H1 (cell line): ENCODE measurements around the gene MORC3.

ENCODE experiments used
- BRCA1 ChIP-seq: IDR thresholded peaks from 2 replicates; pipeline ENCODE4 v1.6.1; 2012; ENCODE audit warnings: low read depth, low read length, improper control_type of control experiment
- CHD1 ChIP-seq: IDR thresholded peaks from 2 replicates; pipeline ENCODE4 v1.6.1; 2012; ENCODE audit warnings: low read depth, low read length, improper control_type of control experiment
- CHD2 ChIP-seq: IDR thresholded peaks from 2 replicates; pipeline ENCODE4 v1.6.1; 2012; ENCODE audit warnings: low read length, improper control_type of control experiment
- EGR1 ChIP-seq: IDR thresholded peaks from 2 replicates; pipeline ENCODE4 v1.6.1; 2011; ENCODE audit warnings: low read depth, low read length, borderline replicate concordance
- MAX ChIP-seq: IDR thresholded peaks from 2 replicates; pipeline ENCODE4 v1.6.1; 2012; ENCODE audit warnings: inconsistent platforms
- POLR2A ChIP-seq, 2 experiments: IDR thresholded peaks; 1 replicate in 1 of 2; 2 replicates in 1 of 2; pipeline ENCODE4 v1.6.1; 2011; ENCODE audit warnings: low read depth in 2 of 2, low read length in 2 of 2, mild to moderate bottlenecking in 2 of 2; ENCODE audit errors: control extremely low read depth in 1 of 2
- POLR2AphosphoS5 ChIP-seq: IDR thresholded peaks from 2 replicates; pipeline ENCODE4 v1.6.1; 2011; ENCODE audit warnings: low read depth, low read length
- SUZ12 ChIP-seq: fragments of 200-600 bp; sonication (generic); IDR thresholded peaks from 2 replicates; pipeline ENCODE4 v1.6.1; 2012; ENCODE audit warnings: mild to moderate bottlenecking, inconsistent platforms, low read length, moderate library complexity, mixed read lengths
- TF ChIP-seq, protein P1 (sequence below), 3 experiments: IDR thresholded peaks; 1 replicate in 2 of 3; 2 replicates in 1 of 3; pipeline versions ENCODE4 v1.5.1 to v1.6.1; 2011; ENCODE audit warnings: low read length in 3 of 3, mild to moderate bottlenecking in 3 of 3, inconsistent platforms in 2 of 3, low read depth in 1 of 3, moderate library complexity in 1 of 3; ENCODE audit not compliant: insufficient read depth in 1 of 3; ENCODE audit errors: control extremely low read depth in 1 of 3

- TF ChIP-seq MAX = no peak
- TF ChIP-seq POLR2A (IDR thresholded peaks at IDR 0.05; ENCODE audit: control extremely low read depth in 1 of 2, low read depth in 2 of 2, low read length in 2 of 2) = no peak
- TF ChIP-seq CHD1 = no peak
- no peak for TF ChIP-seq POLR2AphosphoS5
- TF ChIP-seq BRCA1 = no peak
- TF ChIP-seq SUZ12 = no peak
- no peak for TF ChIP-seq EGR1
- TF ChIP-seq, protein P1, sequence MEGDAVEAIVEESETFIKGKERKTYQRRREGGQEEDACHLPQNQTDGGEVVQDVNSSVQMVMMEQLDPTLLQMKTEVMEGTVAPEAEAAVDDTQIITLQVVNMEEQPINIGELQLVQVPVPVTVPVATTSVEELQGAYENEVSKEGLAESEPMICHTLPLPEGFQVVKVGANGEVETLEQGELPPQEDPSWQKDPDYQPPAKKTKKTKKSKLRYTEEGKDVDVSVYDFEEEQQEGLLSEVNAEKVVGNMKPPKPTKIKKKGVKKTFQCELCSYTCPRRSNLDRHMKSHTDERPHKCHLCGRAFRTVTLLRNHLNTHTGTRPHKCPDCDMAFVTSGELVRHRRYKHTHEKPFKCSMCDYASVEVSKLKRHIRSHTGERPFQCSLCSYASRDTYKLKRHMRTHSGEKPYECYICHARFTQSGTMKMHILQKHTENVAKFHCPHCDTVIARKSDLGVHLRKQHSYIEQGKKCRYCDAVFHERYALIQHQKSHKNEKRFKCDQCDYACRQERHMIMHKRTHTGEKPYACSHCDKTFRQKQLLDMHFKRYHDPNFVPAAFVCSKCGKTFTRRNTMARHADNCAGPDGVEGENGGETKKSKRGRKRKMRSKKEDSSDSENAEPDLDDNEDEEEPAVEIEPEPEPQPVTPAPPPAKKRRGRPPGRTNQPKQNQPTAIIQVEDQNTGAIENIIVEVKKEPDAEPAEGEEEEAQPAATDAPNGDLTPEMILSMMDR (IDR thresholded peaks at IDR 0.05; ENCODE audit: control extremely low read depth in 1 of 3, insufficient read depth in 1 of 3, low read depth in 1 of 3, low read length in 3 of 3) = no peak
- no peak for TF ChIP-seq CHD2
Observed at GRCh38 chr21:36291509-36291908, 28.5 kb upstream of the MORC3 start.
